PC-9 (cell line): ENCODE measurements around the gene SOCS1. TPM values are rescaled to one million over a fixed set of nuclear protein-coding genes. Genes with fewer than 3 reads are reported as not detected.

ENCODE experiments used
- BruUV-seq: library from RNA; stranded (reverse); fragments of 400-500 nt; replicated peaks from 2 replicates; lab custom pipeline; 2021; lab: Mats Ljungman, UMichigan
- CTCF ChIA-PET: fragments of 300-600 bp; sonication (Branson Sonifier 250); formaldehyde crosslinking; loops from one replicate; lab custom pipeline; 2022; ENCODE audit warnings: antibody characterized with exemption; lab: Charles Lee
- POLR2A ChIA-PET: fragments of 300-600 bp; sonication (Branson Sonifier 250); formaldehyde crosslinking; loops from one replicate; lab custom pipeline; 2022; ENCODE audit warnings: antibody characterized with exemption; ENCODE audit not compliant: unreplicated experiment; lab: Charles Lee
- DNase-seq, 2 experiments: peaks; one replicate each; pipeline versions ENCODE4 v3.0.0 to v3.0.0-alpha.2; 2015 to 2022; ENCODE audit warnings: mixed read lengths in 1 of 2
- H2AFZ ChIP-seq: fragments of 200-600 bp; sonication (generic); 2 replicates; pipeline ENCODE4 v1.8.1; 2017; ENCODE audit warnings: antibody characterized with exemption
- H3F3A ChIP-seq: fragments of 200-600 bp; sonication (generic); 2 replicates; pipeline ENCODE4 v1.8.1; 2017; ENCODE audit warnings: antibody characterized with exemption, mild to moderate bottlenecking, low read depth; ENCODE audit not compliant: insufficient read depth
- H3K27ac ChIP-seq: fragments of 200-600 bp; sonication (generic); 2 replicates; pipeline ENCODE4 v1.6.1; 2016; ENCODE audit warnings: mixed run types
- H3K27me3 ChIP-seq: fragments of 200-600 bp; sonication (generic); 2 replicates; pipeline ENCODE4 v1.6.1; 2016; ENCODE audit warnings: low read depth, mixed run types; ENCODE audit not compliant: insufficient read depth
- H3K36me3 ChIP-seq: fragments of 200-600 bp; sonication (generic); 2 replicates; pipeline ENCODE4 v1.6.1; 2016; ENCODE audit warnings: low read depth, mixed run types
- H3K4me1 ChIP-seq: fragments of 200-600 bp; sonication (generic); replicated peaks from 2 replicates; pipeline ENCODE4 v1.6.1; 2016; ENCODE audit warnings: mixed run types; ENCODE audit not compliant: insufficient read depth
- H3K4me2 ChIP-seq: fragments of 200-600 bp; sonication (generic); 2 replicates; pipeline ENCODE4 v1.6.1; 2017; ENCODE audit warnings: mixed run types
- H3K4me3 ChIP-seq: fragments of 200-600 bp; sonication (generic); 2 replicates; pipeline ENCODE4 v1.6.1; 2016; ENCODE audit warnings: mixed run types
- H3K79me2 ChIP-seq: fragments of 200-600 bp; sonication (generic); 2 replicates; pipeline ENCODE4 v1.6.1; 2017; ENCODE audit warnings: low read depth, mixed run types
- H3K9me2 ChIP-seq: fragments of 200-600 bp; sonication (generic); 2 replicates; pipeline ENCODE4 v1.8.1; 2017; ENCODE audit warnings: mild to moderate bottlenecking; ENCODE audit not compliant: insufficient read depth
- H3K9me3 ChIP-seq: fragments of 200-600 bp; sonication (generic); 2 replicates; pipeline ENCODE4 v1.8.1; 2016; ENCODE audit warnings: low read depth; ENCODE audit not compliant: insufficient read depth
- H4K20me1 ChIP-seq: fragments of 200-600 bp; sonication (generic); 2 replicates; pipeline ENCODE4 v1.8.1; 2017; ENCODE audit not compliant: insufficient read depth
- CTCF ChIP-seq: fragments of 200-600 bp; sonication (generic); conservative IDR thresholded peaks from 2 replicates; pipeline ENCODE4 v1.6.1; 2017; ENCODE audit warnings: mixed run types, antibody characterized with exemption, mild to moderate bottlenecking, moderate library complexity
- EZH2 ChIP-seq: fragments of 200-600 bp; sonication (generic); IDR thresholded peaks from 2 replicates; pipeline ENCODE4 v1.8.0; 2017; ENCODE audit warnings: antibody characterized with exemption, low read depth
- intact Hi-C: fragments of 100-400 bp; cut with micrococcal nuclease; formaldehyde crosslinking; loops from one replicate; pipeline ENCODE4 v1.10.0; 2022; ENCODE audit not compliant: unreplicated experiment
- total RNA-seq: library from RNA; stranded (reverse); gene quantifications from 2 replicates; pipeline ENCODE4 v1.2.3, GENCODE V29; 2021

The SOCS1 gene
- total RNA-seq, 1 experiment from 2014 or later = 4.6 TPM

- Histone ChIP-seq H3K79me2 (no peaks in the 10 kb centered on the region), H3K4me1 (no peaks in the 10 kb centered on the region), H3K9me3 (no peaks in the 10 kb centered on the region), H3K27me3 (no peaks in the 10 kb centered on the region), H3K9me2 (no peaks in the 10 kb centered on the region), H3K36me3 (no peaks in the 10 kb centered on the region), H2AFZ (no peak overlapping the region), H3K27ac (no peak overlapping the region), H3K4me3 (no peak overlapping the region), H3F3A (no peaks in the 10 kb centered on the region; the same call in 1 of the 2 replicates), H3K4me2 (no peak overlapping the region), H4K20me1 (no peaks in the 10 kb centered on the region)
- ChIA-PET CTCF (interaction anchor here (0.6 kb wide), 1 partner anchor 31 kb away, joined by 4 read pairs; no protein-coding TSS in a partner anchor), POLR2A (no interaction called here)
- no TSS peak for BruUV-seq
- no peak for DNase-seq
- intact Hi-C loops = no loop called here
- TF ChIP-seq EZH2 (no peak), CTCF (no peak)
Observed at GRCh38 chr16:11235703-11235991, 20.4 kb downstream of the SOCS1 start.

- BruUV-seq = no TSS peak
- POLR2A ChIA-PET = no interaction called here
Observed at GRCh38 chr16:11234884-11235702, 20.9 kb downstream of the SOCS1 start.

GRCh38 chr16:11233727-11234376 is 22.2 kb downstream of the SOCS1 start:
- intact Hi-C loops = no loop called here
- no peaks in the 10 kb centered on the region for H3K79me2 ChIP-seq
- peaks cover 7% of the 10 kb centered on the region; the same call in 1 of the 2 replicates for H3F3A ChIP-seq
- H3K27me3 ChIP-seq = no peaks in the 10 kb centered on the region
- DNase-seq = no peak
- H3K9me3 ChIP-seq = no peaks in the 10 kb centered on the region
- ChIA-PET POLR2A (no interaction called here), CTCF (no interaction called here)
- H3K4me3 ChIP-seq = no peak overlapping the region
- H3K9me2 ChIP-seq = no peaks in the 10 kb centered on the region
- H3K27ac ChIP-seq = no peak overlapping the region
- H3K36me3 ChIP-seq = no peaks in the 10 kb centered on the region
- no peak for TF ChIP-seq EZH2
- TF ChIP-seq CTCF = no peak
- BruUV-seq = no TSS peak
- H3K4me2 ChIP-seq = no peak overlapping the region
- H2AFZ ChIP-seq = no peak overlapping the region
- H3K4me1 ChIP-seq = no peaks in the 10 kb centered on the region
- H4K20me1 ChIP-seq = no peaks in the 10 kb centered on the region

More at GRCh38 chr16:11234884-11235702, 20.9 kb downstream of the SOCS1 start:
- no peak for TF ChIP-seq CTCF
- no peak for TF ChIP-seq EZH2
- no peaks in the 10 kb centered on the region for H4K20me1 ChIP-seq
- H2AFZ ChIP-seq = no peak overlapping the region
- H3K9me2 ChIP-seq = no peaks in the 10 kb centered on the region
- intact Hi-C loops = no loop called here
- H3K9me3 ChIP-seq = no peaks in the 10 kb centered on the region
- no peak overlapping the region for H3K4me3 ChIP-seq
- no peak overlapping the region for H3K4me2 ChIP-seq
- H3K27me3 ChIP-seq = no peaks in the 10 kb centered on the region
- CTCF ChIA-PET = interaction anchor here (0.6 kb wide), 1 partner anchor 30 kb away, joined by 4 read pairs; no protein-coding TSS in a partner anchor
- no peaks in the 10 kb centered on the region for H3K4me1 ChIP-seq
- H3F3A ChIP-seq = peaks cover 2% of the 10 kb centered on the region; the same call in 1 of the 2 replicates
- no peaks in the 10 kb centered on the region for H3K79me2 ChIP-seq
- no peak overlapping the region for H3K27ac ChIP-seq
- no peak for DNase-seq
- H3K36me3 ChIP-seq = no peaks in the 10 kb centered on the region
